ENCODE results near the gene REX1BD. TPM values are rescaled to one million over a fixed set of nuclear protein-coding genes. Genes with fewer than 3 reads are reported as not detected.

The REX1BD gene
- total and polyA plus RNA-seq, 2 donors (not counting 3 experiments of a cell fraction or from before 2014, with no cell fraction given): 64.4 to 90.9 TPM

DNA sequence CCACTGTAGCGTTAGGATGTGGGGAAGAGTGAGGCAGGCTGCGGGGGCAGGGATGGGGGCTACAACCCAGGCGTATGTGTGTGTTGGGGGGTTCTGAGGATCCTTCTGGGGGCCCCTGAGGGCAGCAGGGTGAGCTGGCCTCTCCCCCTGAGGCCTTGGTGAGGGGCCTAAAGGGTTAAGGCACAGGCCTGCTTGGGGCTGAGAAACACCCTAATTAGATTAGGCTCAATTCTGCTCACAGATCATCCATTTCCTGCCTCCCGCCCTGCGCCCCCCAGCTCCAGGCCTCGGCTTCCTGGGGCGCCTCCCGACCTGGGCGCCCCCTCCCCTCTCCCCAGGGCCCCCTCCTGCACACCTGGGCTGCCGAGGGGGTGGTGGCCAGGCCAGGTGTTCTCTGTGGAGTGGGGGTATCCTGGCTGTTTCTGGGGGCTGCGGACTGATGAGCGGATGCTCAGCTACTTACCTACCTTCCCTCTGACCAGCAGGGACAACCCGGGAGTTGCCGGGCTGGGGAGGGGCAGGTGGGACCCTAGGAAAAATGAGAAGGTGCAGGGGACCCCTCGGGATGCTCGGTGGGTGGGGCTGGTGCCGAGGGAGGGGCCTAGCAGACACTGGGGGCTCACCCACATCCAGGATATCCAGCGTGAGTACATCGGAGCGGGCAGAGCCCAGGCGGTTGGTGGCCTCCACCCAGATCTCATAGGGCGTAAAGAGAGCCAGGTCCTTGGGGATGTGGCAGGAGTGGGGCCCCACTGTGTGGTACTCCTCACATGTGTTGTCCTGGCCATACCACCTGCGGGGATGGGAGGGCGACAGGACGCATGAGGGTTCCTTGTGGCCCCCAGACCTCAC, 9.4 kb downstream of the REX1BD start:
- Histone ChIP-seq H4K20me1 (replicated peaks; ENCODE audit: control insufficient read depth, extremely low read depth, insufficient read depth, low read length) (no peaks in the 10 kb centered on the region), H2AFZ (ENCODE audit: low read depth, low read length) (no peak overlapping the region), H3K4me1 (ENCODE audit: control insufficient read depth, extremely low read depth, insufficient read depth, low read length) (peaks cover 4% of the 10 kb centered on the region), H3K79me2 (ENCODE audit: control insufficient read depth, insufficient read depth, low read length) (no peaks in the 10 kb centered on the region), H3K9ac (replicated peaks; ENCODE audit: extremely low read depth, insufficient read depth, low read length) (no peak overlapping the region), H3K9me3 (replicated peaks; ENCODE audit: control insufficient read depth, insufficient read depth, low read length) (no peaks in the 10 kb centered on the region), H3K9me1 (replicated peaks; ENCODE audit: control insufficient read depth, extremely low read depth, insufficient read depth, low read length) (no peaks in the 10 kb centered on the region), H3K36me3 (ENCODE audit: control insufficient read depth in 2 of 2, extremely low read depth in 1 of 2, insufficient read depth in 2 of 2, low read length in 2 of 2) (no peaks in the 10 kb centered on the region), H3K4me2 (ENCODE audit: insufficient read depth, low read length) (no peak overlapping the region), H3K4me3 (replicated peaks in 1 of 3; ENCODE audit: insufficient read depth in 1 of 3, low read depth in 1 of 3, low read length in 3 of 3) (no peak overlapping the region), H3K27ac (ENCODE audit: insufficient read depth, low read depth, low read length) (no peak overlapping the region), H3K27me3 (ENCODE audit: control insufficient read depth in 2 of 2, insufficient read depth in 2 of 2, low read length in 2 of 2) (peaks cover under 1 to 3% of the 10 kb centered on the region in 2 experiments)
- dilution Hi-C loops (cut with MboI; ENCODE audit: extremely low pct_ligation_motif_present, low sequenced_read_pairs): no loop called here
- intact Hi-C loops (cut with micrococcal nuclease): no loop called here
- TF ChIP-seq EZH2 (IDR thresholded peaks at IDR 0.05; ENCODE audit: borderline replicate concordance, low read depth, low read length, severe bottlenecking) (no peak), JUN (IDR thresholded peaks at IDR 0.05; ENCODE audit: borderline replicate concordance, insufficient read depth, insufficient read length, low read depth) (no peak), FOS (IDR thresholded peaks at IDR 0.05; ENCODE audit: borderline replicate concordance, insufficient read depth, low read length) (no peak), GATA2 (IDR thresholded peaks at IDR 0.05; ENCODE audit: insufficient read depth, insufficient read length, low read depth, low read length) (no peak), POLR2A (IDR thresholded peaks at IDR 0.05; ENCODE audit: low read depth, low read length) (no peak), MYC (IDR thresholded peaks at IDR 0.05; ENCODE audit: low read depth, low read length) (no peak), POLR2AphosphoS5 (IDR thresholded peaks at IDR 0.05; ENCODE audit: insufficient read depth, low read depth, low read length) (no peak)
- TF ChIP-seq, protein P1, sequence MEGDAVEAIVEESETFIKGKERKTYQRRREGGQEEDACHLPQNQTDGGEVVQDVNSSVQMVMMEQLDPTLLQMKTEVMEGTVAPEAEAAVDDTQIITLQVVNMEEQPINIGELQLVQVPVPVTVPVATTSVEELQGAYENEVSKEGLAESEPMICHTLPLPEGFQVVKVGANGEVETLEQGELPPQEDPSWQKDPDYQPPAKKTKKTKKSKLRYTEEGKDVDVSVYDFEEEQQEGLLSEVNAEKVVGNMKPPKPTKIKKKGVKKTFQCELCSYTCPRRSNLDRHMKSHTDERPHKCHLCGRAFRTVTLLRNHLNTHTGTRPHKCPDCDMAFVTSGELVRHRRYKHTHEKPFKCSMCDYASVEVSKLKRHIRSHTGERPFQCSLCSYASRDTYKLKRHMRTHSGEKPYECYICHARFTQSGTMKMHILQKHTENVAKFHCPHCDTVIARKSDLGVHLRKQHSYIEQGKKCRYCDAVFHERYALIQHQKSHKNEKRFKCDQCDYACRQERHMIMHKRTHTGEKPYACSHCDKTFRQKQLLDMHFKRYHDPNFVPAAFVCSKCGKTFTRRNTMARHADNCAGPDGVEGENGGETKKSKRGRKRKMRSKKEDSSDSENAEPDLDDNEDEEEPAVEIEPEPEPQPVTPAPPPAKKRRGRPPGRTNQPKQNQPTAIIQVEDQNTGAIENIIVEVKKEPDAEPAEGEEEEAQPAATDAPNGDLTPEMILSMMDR (IDR thresholded peaks at IDR 0.05; ENCODE audit: extremely low read depth in 1 of 2, insufficient read depth in 1 of 2, low read depth in 1 of 2, low read length in 2 of 2): no peak
- TF ChIP-seq, protein P2, sequence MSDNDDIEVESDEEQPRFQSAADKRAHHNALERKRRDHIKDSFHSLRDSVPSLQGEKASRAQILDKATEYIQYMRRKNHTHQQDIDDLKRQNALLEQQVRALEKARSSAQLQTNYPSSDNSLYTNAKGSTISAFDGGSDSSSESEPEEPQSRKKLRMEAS (IDR thresholded peaks at IDR 0.05; ENCODE audit: insufficient read depth, insufficient read length): no peak
- DNase-seq (ENCODE audit: low read depth, low spot score) (no peak), FAIRE-seq (no peak)
- no TSS peak for BruUV-seq (replicated peaks)
- ChIA-PET POLR2A (interaction anchor here (0.6 kb wide), 1 partner anchor 83 kb away, joined by 5 read pairs; no protein-coding TSS in a partner anchor), CTCF (interaction anchor here (2.8 kb wide), 1 partner anchor 9 kb away, joined by 10 read pairs; the partner anchor contains the start of gene REX1BD)
